OCI-LY3 (cell line): ENCODE data around the gene BIK.

ENCODE experiments used
- CTCF ChIP-seq: fragments of 200-600, 300-600 bp; sonication (generic); IDR thresholded peaks from 2 replicates; pipeline ENCODE4 v1.5.1; 2014; ENCODE audit warnings: antibody characterized with exemption, low read length, low read depth
- EZH2phosphoT487 ChIP-seq: fragments of 200-600 bp; shearing (Covaris generic); IDR thresholded peaks from 2 replicates; pipeline ENCODE4 v1.6.1; 2018; ENCODE audit warnings: antibody characterized with exemption, mixed run types, low read depth

GRCh38 chr22:43081968-43082367 is 28.6 kb upstream of the BIK start:
- TF ChIP-seq CTCF (no peak), EZH2phosphoT487 (no peak)
